Measurements from ENCODE around the gene DGAT2L6. TPM values are rescaled to one million over a fixed set of nuclear protein-coding genes. Genes with fewer than 3 reads are reported as not detected.
"Not testable (repeated sequence)": the region's sequence is repeated elsewhere in the genome, so short reads cannot be mapped to it uniquely, and the experiment has no call there.

Gene DGAT2L6
- total and polyA plus RNA-seq, 10 of the 15 experiments (the other 5 are each of a cell fraction or from before 2014, with no cell fraction given): 0.08 to 0.58 (median 0.31) TPM; not detected in 3

GRCh38 chrX:70201732-70202131 lies 24.4 kb downstream of the DGAT2L6 start:
- ChIA-PET SMC1A (ENCODE audit: uncharacterized antibody, unreplicated experiment) (no interaction called here), CTCF (no interaction called here), RAD21 (ENCODE audit: unreplicated experiment) (no interaction called here), POLR2A (no interaction called here)
- Histone ChIP-seq H3K4me1 (ENCODE audit: control insufficient read depth, insufficient read depth, low read length) (no peaks in the 10 kb centered on the region), H3K27me3 (replicated peaks in 1 of 2; ENCODE audit: control insufficient read depth in 2 of 2, insufficient read depth in 2 of 2, low read length in 1 of 2) (no peaks in the 10 kb centered on the region), H3K9me3 (replicated peaks; ENCODE audit: control insufficient read depth, insufficient read depth, low read length) (no peaks in the 10 kb centered on the region), H3K36me3 (ENCODE audit: control insufficient read depth in 2 of 2, insufficient read depth in 2 of 2, low read length in 1 of 2) (no peaks in the 10 kb centered on the region), H4K20me1 (ENCODE audit: control insufficient read depth, insufficient read depth) (no peaks in the 10 kb centered on the region), H3K4me3 (no peak overlapping the region), H3K4me2 (ENCODE audit: control insufficient read depth, insufficient read depth) (no peak overlapping the region), H3K9ac (ENCODE audit: control insufficient read depth, insufficient read depth, low read length) (no peak overlapping the region), H3K79me2 (ENCODE audit: control insufficient read depth, insufficient read depth, low read length) (no peaks in the 10 kb centered on the region), H2AFZ (ENCODE audit: control insufficient read depth, low read depth, low read length) (no peak overlapping the region), H3K27ac (ENCODE audit: control insufficient read depth, insufficient read depth) (no peak overlapping the region)
- ATAC-seq: no peak
- TF ChIP-seq MTA2 (IDR thresholded peaks at IDR 0.05; ENCODE audit: low read depth): no peak
- no peak for TF ChIP-seq TARDBP (IDR thresholded peaks at IDR 0.05; ENCODE audit: borderline replicate concordance)
- TF ChIP-seq SMC3 (IDR thresholded peaks at IDR 0.05; ENCODE audit: borderline replicate concordance, low read length): no peak
- 37% methylated on average over 5 of the region's 5 CpGs for WGBS (ENCODE audit: insufficient coverage, insufficient replicate concordance, low lambda C conversion rate, missing lambda C conversion rate)
- intact Hi-C loops (cut with micrococcal nuclease; ENCODE audit: unreplicated experiment): no loop called here
- no peak for FAIRE-seq
- DNase-seq (ENCODE audit: low read depth, low spot score): no peak
- in situ Hi-C loops (cut with MboI): no loop called here
- no TSS peak for BruUV-seq (replicated peaks)

- ATAC-seq (no peak), FAIRE-seq (no peak), DNase-seq (ENCODE audit: low read depth, low spot score) (no peak)
- intact Hi-C loops (cut with micrococcal nuclease; ENCODE audit: unreplicated experiment) (no loop called here), in situ Hi-C loops (cut with MboI) (no loop called here)
- POLR2A ChIA-PET: no interaction called here
- Histone ChIP-seq H3K4me1 (ENCODE audit: control insufficient read depth, insufficient read depth, low read length) (no peaks in the 10 kb centered on the region), H3K79me2 (ENCODE audit: control insufficient read depth, insufficient read depth, low read length) (no peaks in the 10 kb centered on the region), H2AFZ (ENCODE audit: control insufficient read depth, low read depth, low read length) (no peak overlapping the region), H3K27ac (ENCODE audit: control insufficient read depth, insufficient read depth) (no peak overlapping the region), H3K27me3 (replicated peaks in 1 of 2; ENCODE audit: control insufficient read depth in 2 of 2, insufficient read depth in 2 of 2, low read length in 1 of 2) (no peaks in the 10 kb centered on the region), H3K4me2 (ENCODE audit: control insufficient read depth, insufficient read depth) (no peak overlapping the region), H3K4me3 (no peak overlapping the region), H3K9me3 (replicated peaks; ENCODE audit: control insufficient read depth, insufficient read depth, low read length) (no peaks in the 10 kb centered on the region), H3K36me3 (ENCODE audit: control insufficient read depth in 2 of 2, insufficient read depth in 2 of 2, low read length in 1 of 2) (no peaks in the 10 kb centered on the region), H4K20me1 (ENCODE audit: control insufficient read depth, insufficient read depth) (no peaks in the 10 kb centered on the region), H3K9ac (ENCODE audit: control insufficient read depth, insufficient read depth, low read length) (no peak overlapping the region)
- TF ChIP-seq ZZZ3 (IDR thresholded peaks at IDR 0.05; ENCODE audit: control insufficient read depth, insufficient read length, low read depth): no peak
- RAD21 ChIA-PET (ENCODE audit: unreplicated experiment): no interaction called here
- CTCF ChIA-PET: no interaction called here
- SMC1A ChIA-PET (ENCODE audit: uncharacterized antibody, unreplicated experiment): no interaction called here
- no TSS peak for BruUV-seq (replicated peaks)
Measured at GRCh38 chrX:70208479-70208878, 31.2 kb downstream of the DGAT2L6 start.

- H3K4me1 ChIP-seq (ENCODE audit: control insufficient read depth, insufficient read depth, low read length); POLR2A ChIA-PET; CTCF ChIA-PET: not testable (repeated sequence)
Measured at GRCh38 chrX:70209570-70209969, 32.3 kb downstream of the DGAT2L6 start.

More at GRCh38 chrX:70209570-70209969, 32.3 kb downstream of the DGAT2L6 start:
- BruUV-seq (replicated peaks); H3K36me3 ChIP-seq (ENCODE audit: control insufficient read depth in 2 of 2, insufficient read depth in 2 of 2, low read length in 1 of 2); H3K4me3 ChIP-seq; H4K20me1 ChIP-seq (ENCODE audit: control insufficient read depth, insufficient read depth); H3K9me3 ChIP-seq (replicated peaks; ENCODE audit: control insufficient read depth, insufficient read depth, low read length); intact Hi-C loops (cut with micrococcal nuclease; ENCODE audit: unreplicated experiment); H2AFZ ChIP-seq (ENCODE audit: control insufficient read depth, low read depth, low read length); DNase-seq (ENCODE audit: low read depth, low spot score); H3K9ac ChIP-seq (ENCODE audit: control insufficient read depth, insufficient read depth, low read length); H3K4me2 ChIP-seq (ENCODE audit: control insufficient read depth, insufficient read depth); H3K27me3 ChIP-seq (replicated peaks in 1 of 2; ENCODE audit: control insufficient read depth in 2 of 2, insufficient read depth in 2 of 2, low read length in 1 of 2); H3K79me2 ChIP-seq (ENCODE audit: control insufficient read depth, insufficient read depth, low read length); H3K27ac ChIP-seq (ENCODE audit: control insufficient read depth, insufficient read depth); in situ Hi-C loops (cut with MboI); RAD21 ChIA-PET (ENCODE audit: unreplicated experiment); ATAC-seq; FAIRE-seq: not testable (repeated sequence)
- WGBS (ENCODE audit: insufficient coverage, insufficient replicate concordance, low lambda C conversion rate, missing lambda C conversion rate): 6% methylated on average over 6 of the region's 6 CpGs
- SMC1A ChIA-PET (ENCODE audit: uncharacterized antibody, unreplicated experiment): interaction anchor here (0.7 kb wide), 1 partner anchor 153 kb away, joined by 3 read pairs; no protein-coding TSS in a partner anchor

Measured in GM12878 (cell line).